ENCODE data around the gene SENP1. TPM values are rescaled to one million over a fixed set of nuclear protein-coding genes. Genes with fewer than 3 reads are reported as not detected.

The SENP1 gene
- total RNA-seq, 1 experiment from 2014 or later, result 24.5 TPM

DNA sequence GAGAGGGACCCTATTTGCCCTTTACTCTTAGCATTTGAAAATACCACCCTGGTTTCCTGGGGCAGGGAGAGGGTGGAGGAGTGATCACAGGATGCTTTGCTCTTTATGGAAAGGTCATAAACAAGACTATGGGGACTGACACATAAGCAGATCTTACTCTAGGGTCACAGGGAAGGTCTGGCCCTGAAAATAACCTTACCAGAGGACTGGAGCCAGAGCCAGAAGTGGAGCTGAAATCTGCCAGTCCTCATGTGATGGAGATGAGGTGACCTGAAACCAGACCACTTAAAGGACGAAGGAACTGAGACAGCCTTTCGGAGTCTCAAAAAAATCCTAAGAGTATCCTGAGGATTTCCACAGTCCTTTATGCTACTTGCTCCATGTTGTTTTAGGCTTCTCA is 25.6 kb upstream of the SENP1 start:
- H3K4me1 Mint-ChIP-seq (ENCODE audit: insufficient read depth, unreplicated experiment), result no peaks in the 10 kb centered on the region
- no TSS peak for BruUV-seq (replicated peaks)
- no peaks in the 10 kb centered on the region for H3K9me3 Mint-ChIP-seq (ENCODE audit: unreplicated experiment)
- ChIA-PET POLR2A (no interaction called here), CTCF (interaction anchor here (0.6 kb wide), 1 partner anchor 21 kb away, joined by 6 read pairs; no protein-coding TSS in a partner anchor)
- intact Hi-C loops (cut with micrococcal nuclease), result no loop called here
- H3K4me3 Mint-ChIP-seq (ENCODE audit: unreplicated experiment), result no peak overlapping the region
- TF ChIP-seq, protein P1, sequence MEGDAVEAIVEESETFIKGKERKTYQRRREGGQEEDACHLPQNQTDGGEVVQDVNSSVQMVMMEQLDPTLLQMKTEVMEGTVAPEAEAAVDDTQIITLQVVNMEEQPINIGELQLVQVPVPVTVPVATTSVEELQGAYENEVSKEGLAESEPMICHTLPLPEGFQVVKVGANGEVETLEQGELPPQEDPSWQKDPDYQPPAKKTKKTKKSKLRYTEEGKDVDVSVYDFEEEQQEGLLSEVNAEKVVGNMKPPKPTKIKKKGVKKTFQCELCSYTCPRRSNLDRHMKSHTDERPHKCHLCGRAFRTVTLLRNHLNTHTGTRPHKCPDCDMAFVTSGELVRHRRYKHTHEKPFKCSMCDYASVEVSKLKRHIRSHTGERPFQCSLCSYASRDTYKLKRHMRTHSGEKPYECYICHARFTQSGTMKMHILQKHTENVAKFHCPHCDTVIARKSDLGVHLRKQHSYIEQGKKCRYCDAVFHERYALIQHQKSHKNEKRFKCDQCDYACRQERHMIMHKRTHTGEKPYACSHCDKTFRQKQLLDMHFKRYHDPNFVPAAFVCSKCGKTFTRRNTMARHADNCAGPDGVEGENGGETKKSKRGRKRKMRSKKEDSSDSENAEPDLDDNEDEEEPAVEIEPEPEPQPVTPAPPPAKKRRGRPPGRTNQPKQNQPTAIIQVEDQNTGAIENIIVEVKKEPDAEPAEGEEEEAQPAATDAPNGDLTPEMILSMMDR (IDR thresholded peaks at IDR 0.05; ENCODE audit: unreplicated experiment), result no peak
- no peaks in the 10 kb centered on the region for H3K27me3 Mint-ChIP-seq (ENCODE audit: insufficient read depth, unreplicated experiment)
- DNase-seq (ENCODE audit: unreplicated experiment), result no peak
- H3K27ac Mint-ChIP-seq (ENCODE audit: low read depth, unreplicated experiment), result no peak overlapping the region
- peaks cover 69% of the 10 kb centered on the region for H3K36me3 Mint-ChIP-seq (ENCODE audit: insufficient read depth, unreplicated experiment)

DNA sequence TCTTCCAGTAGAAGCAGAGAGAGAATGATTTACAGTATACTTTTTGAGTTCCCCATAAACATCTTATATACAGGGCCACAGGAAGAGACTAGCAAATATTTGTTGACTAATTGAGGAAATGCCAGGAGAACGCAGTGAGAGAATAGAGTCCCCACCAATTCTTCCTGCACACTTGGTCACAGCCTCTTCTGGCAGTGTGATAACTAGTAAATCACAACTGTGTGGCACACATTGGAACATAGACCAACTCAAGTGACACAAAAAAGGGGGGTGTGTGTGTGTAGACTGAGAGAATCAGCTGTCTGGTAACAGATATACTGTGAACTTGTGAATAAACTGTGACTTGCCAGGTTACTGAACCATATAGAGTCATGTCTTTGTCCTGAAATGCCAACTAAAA is 23.5 kb upstream of the SENP1 start:
- ChIA-PET POLR2A (interaction anchor here (0.7 to 1.3 kb wide), 3 partner anchors 10 to 491 kb away, joined by 3 to 7 read pairs (median 3); partner anchors contain the start of gene PFKM), CTCF (interaction anchor here (0.6 to 1.4 kb wide), 7 partner anchors 10 to 489 kb away, joined by 3 to 4 read pairs (median 3); no protein-coding TSS in a partner anchor)
- DNase-seq (ENCODE audit: unreplicated experiment), result no peak
- Mint-ChIP-seq H3K4me1 (ENCODE audit: insufficient read depth, unreplicated experiment) (peaks cover 5% of the 10 kb centered on the region), H3K4me3 (ENCODE audit: unreplicated experiment) (no peak overlapping the region), H3K27ac (ENCODE audit: low read depth, unreplicated experiment) (no peak overlapping the region), H3K36me3 (ENCODE audit: insufficient read depth, unreplicated experiment) (peaks cover 79% of the 10 kb centered on the region), H3K9me3 (ENCODE audit: unreplicated experiment) (no peaks in the 10 kb centered on the region), H3K27me3 (ENCODE audit: insufficient read depth, unreplicated experiment) (no peaks in the 10 kb centered on the region)
- BruUV-seq (replicated peaks), result no TSS peak
- TF ChIP-seq, protein P1 (IDR thresholded peaks at IDR 0.05; ENCODE audit: unreplicated experiment), result no peak
- intact Hi-C loops (cut with micrococcal nuclease), result no loop called here

DNA sequence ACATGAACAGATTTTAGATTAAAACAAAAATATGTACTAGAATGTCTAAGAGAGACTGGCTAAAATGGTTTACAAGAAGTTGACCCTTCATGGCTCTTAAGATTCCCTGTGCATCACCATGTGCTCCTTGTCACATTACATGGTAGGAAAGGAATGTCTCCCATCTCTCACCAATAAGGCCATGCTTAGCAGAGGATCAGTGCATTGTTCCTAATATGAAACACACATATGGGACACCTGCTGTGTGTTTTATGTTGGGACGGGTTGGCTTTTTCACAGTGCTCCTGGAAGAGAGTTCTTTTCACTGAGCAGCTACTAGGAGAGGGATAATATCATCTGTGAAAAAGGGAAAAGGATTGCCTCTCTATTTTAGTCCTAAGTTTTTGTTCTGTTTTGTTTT is 22.9 kb upstream of the SENP1 start:
- BruUV-seq (replicated peaks), result no TSS peak
- intact Hi-C loops (cut with micrococcal nuclease), result no loop called here
- DNase-seq (ENCODE audit: unreplicated experiment), result no peak
- Mint-ChIP-seq H3K9me3 (ENCODE audit: unreplicated experiment) (no peaks in the 10 kb centered on the region), H3K4me1 (ENCODE audit: insufficient read depth, unreplicated experiment) (peaks cover 5% of the 10 kb centered on the region), H3K4me3 (ENCODE audit: unreplicated experiment) (no peak overlapping the region), H3K27ac (ENCODE audit: low read depth, unreplicated experiment) (no peak overlapping the region), H3K27me3 (ENCODE audit: insufficient read depth, unreplicated experiment) (no peaks in the 10 kb centered on the region), H3K36me3 (ENCODE audit: insufficient read depth, unreplicated experiment) (peaks cover 79% of the 10 kb centered on the region)
- POLR2A ChIA-PET, result interaction anchor here (1.0 to 1.3 kb wide), 3 partner anchors 10 to 491 kb away, joined by 3 to 4 read pairs (median 4); partner anchors contain the start of gene SENP1
- TF ChIP-seq, protein P1 (IDR thresholded peaks at IDR 0.05; ENCODE audit: unreplicated experiment), result no peak
- CTCF ChIA-PET, result interaction anchor here (0.6 to 1.4 kb wide), 2 partner anchors 29 to 489 kb away, joined by 3 to 4 read pairs; no protein-coding TSS in a partner anchor

DNA sequence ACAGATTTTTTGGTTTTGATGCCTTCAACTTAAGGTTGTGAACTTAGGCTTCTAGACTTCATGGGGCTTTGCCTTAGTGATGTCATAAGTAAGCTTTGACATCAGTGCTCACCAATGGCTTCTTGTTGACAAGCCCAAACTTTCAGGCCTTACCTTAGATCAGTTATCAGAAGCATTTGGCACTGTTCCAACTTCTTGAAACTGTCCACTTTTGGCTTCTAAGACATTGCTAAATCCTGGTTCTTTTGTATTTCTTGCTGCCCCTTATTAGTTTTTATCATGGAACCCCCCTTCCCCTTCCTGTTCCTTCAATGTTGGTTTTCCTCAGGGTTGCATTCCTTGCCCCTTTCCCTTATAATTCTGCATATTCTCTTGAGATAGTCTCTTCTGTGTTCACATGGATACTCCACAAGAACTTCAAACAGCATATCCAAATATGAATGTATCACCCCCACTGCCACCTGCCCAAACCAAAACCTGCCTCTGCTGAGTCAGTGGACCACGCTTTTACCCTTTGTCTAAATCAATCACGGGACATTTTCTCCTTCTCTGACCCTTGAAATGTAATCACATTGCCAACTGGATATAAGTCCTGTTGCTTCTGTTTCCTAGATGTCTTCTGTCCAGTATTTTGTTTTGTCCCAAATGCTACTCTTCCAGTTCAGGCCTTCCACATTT is 21.2 kb upstream of the SENP1 start:
- BruUV-seq (replicated peaks), result no TSS peak

More for the DNA sequence above, 21.2 kb upstream of the SENP1 start:
- TF ChIP-seq, protein P1 (IDR thresholded peaks at IDR 0.05; ENCODE audit: unreplicated experiment), result no peak
- no peak for DNase-seq (ENCODE audit: unreplicated experiment)
- POLR2A ChIA-PET, result interaction anchor here (0.8 to 1.2 kb wide), 3 partner anchors 8 to 14 kb away, joined by 3 to 4 read pairs (median 3); partner anchors contain the start of gene PFKM
- peaks cover 86% of the 10 kb centered on the region for H3K36me3 Mint-ChIP-seq (ENCODE audit: insufficient read depth, unreplicated experiment)
- intact Hi-C loops (cut with micrococcal nuclease), result no loop called here
- H3K27ac Mint-ChIP-seq (ENCODE audit: low read depth, unreplicated experiment), result no peak overlapping the region
- CTCF ChIA-PET, result interaction anchor here (0.7 to 1.2 kb wide), 2 partner anchors 39 to 68 kb away, joined by 3 to 4 read pairs; no protein-coding TSS in a partner anchor
- H3K4me3 Mint-ChIP-seq (ENCODE audit: unreplicated experiment), result no peak overlapping the region
- H3K4me1 Mint-ChIP-seq (ENCODE audit: insufficient read depth, unreplicated experiment), result peaks cover 9% of the 10 kb centered on the region
- H3K27me3 Mint-ChIP-seq (ENCODE audit: insufficient read depth, unreplicated experiment), result no peaks in the 10 kb centered on the region
- H3K9me3 Mint-ChIP-seq (ENCODE audit: unreplicated experiment), result no peaks in the 10 kb centered on the region

Measured in MCF 10A (cell line).